Activated naive CD4-positive, alpha-beta T cell treated with anti-CD3 and anti-CD28 coated beads, Interleukin-2, amount 50 U/mL, for 16 hours (primary cell): ENCODE results near the gene BACE1-AS.
"Not testable (repeated sequence)": the region's sequence is repeated elsewhere in the genome, so short reads cannot be mapped to it uniquely, and the experiment has no call there.

Experiments used
- DNase-seq: peaks from one replicate; pipeline ENCODE4 v3.0.0-alpha.2; 2020

The BACE1-AS gene

GRCh38 chr11:117290809-117291396 is at the start of gene BACE1-AS:
Gene BACE1-AS, plus strand, starts transcription at chr11:117291346.
- no peak for DNase-seq

GRCh38 chr11:117248341-117248740 is 42.8 kb upstream of the BACE1-AS start:
- no peak for DNase-seq

GRCh38 chr11:117249571-117249970 is 41.6 kb upstream of the BACE1-AS start:
- no peak for DNase-seq

GRCh38 chr11:117251506-117251905 is 39.6 kb upstream of the BACE1-AS start:
- DNase-seq = no peak

- no peak for DNase-seq
These were observed 35.2 kb upstream of the BACE1-AS start for GRCh38 chr11:117255966-117256365.

- no peak for DNase-seq
These were observed 34.6 kb upstream of the BACE1-AS start for GRCh38 chr11:117256573-117256972.

GRCh38 chr11:117258576-117258975 is 32.6 kb upstream of the BACE1-AS start:
- no peak for DNase-seq

- no peak for DNase-seq
These were observed 31.7 kb upstream of the BACE1-AS start for GRCh38 chr11:117259417-117259816.

- not testable (repeated sequence) for DNase-seq
These were observed 26.4 kb upstream of the BACE1-AS start for GRCh38 chr11:117264624-117265323.

- DNase-seq = no peak
These were observed 25.4 kb upstream of the BACE1-AS start for GRCh38 chr11:117265745-117266144.

- DNase-seq = no peak
These were observed 21.3 kb upstream of the BACE1-AS start for GRCh38 chr11:117269856-117270255.

GRCh38 chr11:117271208-117271607 is 19.9 kb upstream of the BACE1-AS start:
- DNase-seq = no peak

GRCh38 chr11:117272175-117272574 is 19.0 kb upstream of the BACE1-AS start:
- not testable (repeated sequence) for DNase-seq

- no peak for DNase-seq
These were observed 17.4 kb upstream of the BACE1-AS start for GRCh38 chr11:117273550-117274289.

- DNase-seq = no peak
These were observed 12.8 kb upstream of the BACE1-AS start for GRCh38 chr11:117278347-117278746.

- no peak for DNase-seq
These were observed 11.3 kb upstream of the BACE1-AS start for GRCh38 chr11:117279711-117280376.

GRCh38 chr11:117281159-117281558 is 10.0 kb upstream of the BACE1-AS start:
- DNase-seq = no peak

- DNase-seq = no peak
These were observed 9.3 kb upstream of the BACE1-AS start for GRCh38 chr11:117281869-117282268.

GRCh38 chr11:117282956-117283355 is 8.2 kb upstream of the BACE1-AS start:
- DNase-seq = no peak

GRCh38 chr11:117284053-117284452 is 7.1 kb upstream of the BACE1-AS start:
- DNase-seq = no peak

- no peak for DNase-seq
These were observed 4.6 kb upstream of the BACE1-AS start for GRCh38 chr11:117286588-117286987.

- DNase-seq = no peak
These were observed 3.5 kb upstream of the BACE1-AS start for GRCh38 chr11:117287668-117288067.

- no peak for DNase-seq
These were observed 1.4 kb upstream of the BACE1-AS start for GRCh38 chr11:117289795-117290194.
